Esophagus muscularis mucosa (tissue), 4 donors: ENCODE measurements around the gene SLC39A10.

Source experiments
- EP300 ChIP-seq: sonication (generic); formaldehyde crosslinking; IDR thresholded peaks from one replicate; pipeline ENCODE4 v1.6.1; 2017; ENCODE audit warnings: antibody characterized with exemption
- POLR2A ChIP-seq: fragments of 450-650 bp; IDR thresholded peaks from one replicate; pipeline ENCODE4 v1.6.1; 2017; ENCODE audit warnings: antibody characterized with exemption, moderate library complexity, mild to moderate bottlenecking, low read depth
- POLR2AphosphoS5 ChIP-seq, 2 donors: sonication (generic); formaldehyde crosslinking; IDR thresholded peaks; one replicate each; pipeline ENCODE4 v1.6.1; 2017; ENCODE audit warnings: antibody characterized with exemption in 2 of 2
- TF ChIP-seq, protein P1 (sequence below), 3 experiments: fragments of 200-600 bp in 2 of 3; fragments of 450-650 bp in 1 of 3; sonication (generic) in 2 of 3; IDR thresholded peaks; one replicate each; pipeline ENCODE4 v1.5.1; 2017 to 2019; ENCODE audit warnings: antibody characterized with exemption in 3 of 3, mild to moderate bottlenecking in 2 of 3, moderate library complexity in 1 of 3

DNA sequence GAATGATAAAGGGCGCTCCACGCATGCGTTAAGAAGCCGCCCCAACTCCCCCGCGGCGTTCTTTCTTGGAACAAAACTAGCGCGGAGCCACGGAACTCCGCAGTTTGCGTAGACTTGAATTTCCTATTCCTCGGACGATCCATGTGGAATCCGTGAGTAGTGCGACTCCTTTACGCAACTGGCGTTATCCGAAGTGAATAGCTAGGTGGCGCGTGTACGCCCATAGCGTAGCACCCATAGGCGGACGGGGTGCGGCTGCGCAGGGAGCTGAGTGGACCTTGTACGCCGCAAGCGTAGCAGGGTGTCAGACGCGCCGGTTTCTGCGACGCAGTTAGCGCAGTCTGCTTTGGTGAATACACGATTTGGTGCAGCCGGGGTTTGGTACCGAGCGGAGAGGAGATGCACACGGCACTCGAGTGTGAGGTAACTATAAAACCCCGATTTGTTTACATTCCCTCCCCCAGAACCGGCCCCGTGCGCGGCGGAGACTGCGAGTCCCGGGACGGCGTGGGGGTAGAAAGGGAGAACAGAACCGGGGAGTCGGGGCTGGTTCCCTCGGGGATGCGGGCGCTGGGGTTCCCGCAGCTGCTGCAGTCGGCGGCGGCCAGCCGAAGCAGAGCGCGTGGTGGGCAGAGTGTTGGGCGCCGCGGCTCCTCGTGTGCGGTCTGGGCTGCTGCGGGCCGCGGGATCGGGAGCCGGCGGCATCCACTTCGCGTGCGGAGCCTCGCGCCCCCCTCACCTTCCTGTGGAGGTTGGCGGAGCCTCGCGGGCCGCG lies at the start of gene SLC39A10:
- TF ChIP-seq, protein P1, sequence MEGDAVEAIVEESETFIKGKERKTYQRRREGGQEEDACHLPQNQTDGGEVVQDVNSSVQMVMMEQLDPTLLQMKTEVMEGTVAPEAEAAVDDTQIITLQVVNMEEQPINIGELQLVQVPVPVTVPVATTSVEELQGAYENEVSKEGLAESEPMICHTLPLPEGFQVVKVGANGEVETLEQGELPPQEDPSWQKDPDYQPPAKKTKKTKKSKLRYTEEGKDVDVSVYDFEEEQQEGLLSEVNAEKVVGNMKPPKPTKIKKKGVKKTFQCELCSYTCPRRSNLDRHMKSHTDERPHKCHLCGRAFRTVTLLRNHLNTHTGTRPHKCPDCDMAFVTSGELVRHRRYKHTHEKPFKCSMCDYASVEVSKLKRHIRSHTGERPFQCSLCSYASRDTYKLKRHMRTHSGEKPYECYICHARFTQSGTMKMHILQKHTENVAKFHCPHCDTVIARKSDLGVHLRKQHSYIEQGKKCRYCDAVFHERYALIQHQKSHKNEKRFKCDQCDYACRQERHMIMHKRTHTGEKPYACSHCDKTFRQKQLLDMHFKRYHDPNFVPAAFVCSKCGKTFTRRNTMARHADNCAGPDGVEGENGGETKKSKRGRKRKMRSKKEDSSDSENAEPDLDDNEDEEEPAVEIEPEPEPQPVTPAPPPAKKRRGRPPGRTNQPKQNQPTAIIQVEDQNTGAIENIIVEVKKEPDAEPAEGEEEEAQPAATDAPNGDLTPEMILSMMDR (IDR thresholded peaks at IDR 0.05): peak in 2 of 3 experiments; percentile 22 to 41
- TF ChIP-seq POLR2AphosphoS5 (IDR thresholded peaks at IDR 0.05) (peak; percentile 93 to 99), POLR2A (peak; percentile 82), EP300 (no peak)
